HFF-Myc (cell line): ENCODE data around the gene LTBP2.

Experiments used
- DNase-seq: peaks from one replicate; pipeline ENCODE4 v3.0.0-alpha.2; 2011; ENCODE audit warnings: low read depth; ENCODE audit errors: extremely low read depth
- H3K4me3 ChIP-seq: replicated peaks from 2 replicates; pipeline ENCODE4 v1.5.1; 2011; ENCODE audit warnings: low read depth, mild to moderate bottlenecking, control low read depth, low read length
- TF ChIP-seq, protein P1 (sequence below): IDR thresholded peaks from 2 replicates; pipeline ENCODE4 v1.5.1; 2012; ENCODE audit warnings: mild to moderate bottlenecking, low read depth, low read length, control low read depth; ENCODE audit errors: missing control alignments

The LTBP2 gene

DNA sequence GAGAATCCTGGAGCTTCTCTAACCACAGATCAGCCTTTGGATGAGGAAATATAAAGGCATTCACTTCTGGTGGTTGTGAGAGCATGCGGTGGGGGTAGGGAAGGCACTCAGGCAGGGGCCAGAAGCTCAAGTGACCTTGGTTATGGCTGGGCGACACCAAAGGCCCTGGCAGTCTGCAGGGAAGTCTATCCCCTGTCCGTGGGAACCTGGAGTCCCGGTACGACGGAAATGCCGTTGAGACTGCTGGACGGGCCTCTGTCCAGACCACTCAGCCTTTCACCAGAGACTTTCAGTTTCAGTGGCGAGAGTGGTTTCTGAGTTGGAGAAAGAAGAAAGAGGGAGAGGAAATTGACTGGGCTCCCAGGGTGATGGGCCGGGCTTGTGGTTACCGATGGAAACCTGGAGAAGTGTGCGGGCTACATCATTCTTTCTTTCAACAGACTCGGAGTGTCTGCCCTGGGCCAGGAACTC is 97.5 kb downstream of the LTBP2 start:
- no peak for DNase-seq
- no peak overlapping the region for H3K4me3 ChIP-seq
- TF ChIP-seq, protein P1, sequence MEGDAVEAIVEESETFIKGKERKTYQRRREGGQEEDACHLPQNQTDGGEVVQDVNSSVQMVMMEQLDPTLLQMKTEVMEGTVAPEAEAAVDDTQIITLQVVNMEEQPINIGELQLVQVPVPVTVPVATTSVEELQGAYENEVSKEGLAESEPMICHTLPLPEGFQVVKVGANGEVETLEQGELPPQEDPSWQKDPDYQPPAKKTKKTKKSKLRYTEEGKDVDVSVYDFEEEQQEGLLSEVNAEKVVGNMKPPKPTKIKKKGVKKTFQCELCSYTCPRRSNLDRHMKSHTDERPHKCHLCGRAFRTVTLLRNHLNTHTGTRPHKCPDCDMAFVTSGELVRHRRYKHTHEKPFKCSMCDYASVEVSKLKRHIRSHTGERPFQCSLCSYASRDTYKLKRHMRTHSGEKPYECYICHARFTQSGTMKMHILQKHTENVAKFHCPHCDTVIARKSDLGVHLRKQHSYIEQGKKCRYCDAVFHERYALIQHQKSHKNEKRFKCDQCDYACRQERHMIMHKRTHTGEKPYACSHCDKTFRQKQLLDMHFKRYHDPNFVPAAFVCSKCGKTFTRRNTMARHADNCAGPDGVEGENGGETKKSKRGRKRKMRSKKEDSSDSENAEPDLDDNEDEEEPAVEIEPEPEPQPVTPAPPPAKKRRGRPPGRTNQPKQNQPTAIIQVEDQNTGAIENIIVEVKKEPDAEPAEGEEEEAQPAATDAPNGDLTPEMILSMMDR, result no peak

DNA sequence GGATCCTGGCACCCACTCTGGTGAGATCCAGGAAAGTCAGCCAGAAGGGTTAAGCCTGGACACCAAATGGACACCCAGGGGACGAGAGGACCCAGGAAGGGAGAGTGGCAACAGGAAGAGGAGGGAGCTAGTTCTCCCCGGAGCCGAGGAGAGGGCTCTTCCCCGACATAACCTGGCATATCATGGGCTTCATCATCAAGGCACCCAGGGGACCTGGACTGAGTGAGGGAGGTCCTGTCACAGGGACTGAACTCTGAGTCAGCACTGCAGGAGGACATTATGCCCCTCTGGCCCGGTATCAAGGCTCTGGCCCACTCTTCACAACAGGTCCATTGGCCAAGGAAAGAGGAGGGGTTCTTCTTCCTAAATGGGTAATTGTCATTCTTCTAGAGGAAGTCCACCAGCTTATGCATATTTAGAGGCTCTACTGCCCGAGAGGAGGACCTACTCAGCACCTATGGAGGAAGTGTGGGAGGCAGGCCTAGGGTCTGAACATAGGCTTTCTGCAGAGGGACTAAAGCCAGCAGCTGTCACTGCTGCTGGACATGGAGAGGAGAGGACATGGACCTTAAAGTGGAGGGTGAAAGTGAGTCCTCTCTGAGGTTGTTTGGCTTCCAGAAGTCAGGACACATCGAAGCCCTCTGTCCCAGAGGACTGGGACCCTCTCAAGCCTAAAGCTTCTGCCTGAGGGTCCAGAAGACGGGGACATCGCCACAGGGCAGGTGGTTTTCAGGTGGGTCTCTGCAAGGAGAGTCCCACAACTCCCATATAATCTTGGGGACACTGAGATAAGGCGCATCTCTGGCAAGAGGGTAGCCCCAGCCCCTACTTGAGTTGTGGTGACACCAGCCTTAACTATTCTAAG is 99.8 kb downstream of the LTBP2 start:
- TF ChIP-seq, protein P1, result no peak
- DNase-seq, result no peak
- H3K4me3 ChIP-seq, result no peak overlapping the region

DNA sequence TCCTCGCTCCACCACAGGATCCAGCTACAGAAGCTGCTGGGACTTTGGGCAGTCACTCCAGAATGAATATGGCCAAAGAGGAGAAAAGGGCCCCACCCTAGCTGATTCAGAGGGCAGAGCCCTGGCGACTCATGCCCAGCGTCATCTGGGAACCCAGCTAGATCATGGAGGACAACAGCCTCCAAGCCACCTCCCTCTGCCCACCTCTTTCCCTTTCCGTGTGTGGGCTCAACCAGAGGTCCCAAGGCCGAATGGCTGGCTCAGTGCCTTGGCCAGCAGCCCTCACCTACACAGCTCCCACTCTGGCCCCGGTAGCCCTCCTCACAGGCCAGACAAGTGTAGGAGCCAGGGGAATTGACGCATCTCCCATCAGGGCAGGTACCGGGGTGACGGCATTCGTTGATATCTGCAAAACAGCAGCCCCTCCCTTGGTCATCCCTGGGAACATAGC is 101.1 kb downstream of the LTBP2 start:
- no peak overlapping the region for H3K4me3 ChIP-seq
- TF ChIP-seq, protein P1, result no peak
- DNase-seq, result no peak

DNA sequence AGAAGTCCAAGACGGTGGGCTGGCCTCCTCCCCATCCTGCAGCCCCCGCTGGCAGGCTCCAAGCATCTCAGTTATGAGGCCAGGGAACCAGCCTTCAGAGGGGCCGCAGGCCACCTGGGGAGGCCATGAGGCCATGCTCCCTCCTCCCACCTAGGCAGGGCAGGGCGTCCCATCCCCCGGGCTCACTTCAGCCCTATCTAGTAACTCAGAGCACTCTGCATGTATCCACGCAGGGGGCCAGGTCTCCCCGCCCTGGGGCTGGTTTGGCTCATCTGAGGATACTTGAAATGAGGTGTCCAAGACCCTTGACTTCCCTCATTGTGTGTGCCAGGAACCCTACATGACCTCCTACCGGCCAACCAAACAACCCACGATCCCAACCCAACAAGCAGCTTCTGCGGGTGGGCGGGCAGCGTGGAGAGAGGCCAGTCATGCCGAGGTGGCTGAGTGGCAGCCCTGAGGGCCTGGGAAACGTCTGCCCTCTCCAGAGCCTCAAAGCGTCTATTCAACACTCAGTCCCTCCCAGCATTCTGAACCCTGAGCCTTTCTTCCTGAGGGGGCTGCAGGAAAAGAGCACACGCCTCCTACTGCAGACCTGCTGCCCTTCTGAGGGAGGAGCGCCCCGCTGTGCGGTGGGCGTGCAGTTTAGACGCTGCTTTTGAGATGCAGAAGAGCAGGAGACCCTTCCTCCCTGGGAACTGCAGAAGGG is 101.7 kb downstream of the LTBP2 start:
- TF ChIP-seq, protein P1, result no peak
- no peak overlapping the region for H3K4me3 ChIP-seq
- no peak for DNase-seq

DNA sequence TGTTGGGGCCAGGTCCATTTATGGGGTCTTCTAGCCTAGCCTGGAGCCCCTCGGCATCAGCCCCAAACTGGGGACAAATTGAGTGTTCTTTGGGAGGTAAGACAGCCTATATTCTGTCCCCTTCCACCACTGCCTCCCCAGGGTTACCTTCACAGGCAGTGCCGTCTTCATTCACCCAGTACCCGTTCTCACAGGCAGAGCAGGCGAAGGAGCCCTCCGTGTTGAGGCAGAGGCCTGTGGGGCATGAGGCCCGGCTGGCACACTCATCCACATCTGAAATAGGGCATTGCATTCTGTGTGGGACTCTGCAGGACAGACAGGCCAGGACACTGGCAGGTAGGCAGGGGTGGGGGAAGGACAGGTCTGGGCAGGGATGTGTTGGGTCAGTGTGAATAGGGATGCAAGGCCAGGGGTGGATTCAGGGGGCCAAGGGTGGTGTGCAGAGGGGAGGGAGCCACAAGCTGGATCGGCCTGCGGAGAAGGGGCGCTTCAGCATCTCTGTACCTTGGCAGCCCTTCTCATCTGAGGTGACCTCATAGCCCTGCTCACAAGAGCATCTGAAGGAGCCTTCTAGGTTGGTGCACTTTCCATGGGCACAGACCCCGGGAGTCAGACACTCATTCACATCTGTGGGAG is 102.3 kb downstream of the LTBP2 start:
- TF ChIP-seq, protein P1, result no peak

DNA sequence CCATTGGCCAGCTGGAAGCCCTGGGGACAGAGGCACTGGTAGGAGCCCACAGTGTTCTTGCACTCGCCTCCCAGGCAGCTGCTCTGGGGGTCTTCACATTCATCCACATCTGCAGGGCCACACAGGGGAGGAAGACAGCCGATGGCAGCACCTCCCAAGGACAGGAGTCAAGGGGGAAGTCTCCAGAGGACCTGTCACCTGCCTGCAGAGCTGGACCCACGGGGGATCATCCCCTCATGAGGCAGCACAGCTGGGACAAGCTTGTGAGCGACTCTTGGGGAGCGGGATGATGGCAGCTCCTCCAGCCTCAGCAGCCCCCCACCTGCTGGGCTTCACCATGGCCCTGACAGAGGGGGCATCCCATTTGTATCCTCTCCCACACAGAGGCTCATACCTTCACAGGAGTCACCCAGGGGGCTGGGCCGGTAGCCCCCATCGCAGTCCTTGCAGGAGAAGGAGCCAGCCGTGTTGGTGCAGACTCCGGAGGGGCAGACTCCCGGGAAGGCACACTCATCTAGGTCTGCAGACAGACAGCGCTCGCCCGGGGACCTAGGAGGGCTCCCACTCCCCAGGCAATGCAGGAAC is 103.1 kb downstream of the LTBP2 start:
- H3K4me3 ChIP-seq, result no peak overlapping the region
- TF ChIP-seq, protein P1, result no peak
- DNase-seq, result no peak

More for the DNA sequence above, 102.3 kb downstream of the LTBP2 start:
- H3K4me3 ChIP-seq, result no peak overlapping the region
- no peak for DNase-seq
